HG02973 (cell line): Measurements from ENCODE around the gene MAPKAPK2.

Experiments used
- ATAC-seq: cut with Tn5 transposase; IDR thresholded peaks from one replicate; pipeline ENCODE4 v1.9.1; 2021; ENCODE audit warnings: moderate library complexity; ENCODE audit not compliant: unreplicated experiment

MAPKAPK2 gene

DNA sequence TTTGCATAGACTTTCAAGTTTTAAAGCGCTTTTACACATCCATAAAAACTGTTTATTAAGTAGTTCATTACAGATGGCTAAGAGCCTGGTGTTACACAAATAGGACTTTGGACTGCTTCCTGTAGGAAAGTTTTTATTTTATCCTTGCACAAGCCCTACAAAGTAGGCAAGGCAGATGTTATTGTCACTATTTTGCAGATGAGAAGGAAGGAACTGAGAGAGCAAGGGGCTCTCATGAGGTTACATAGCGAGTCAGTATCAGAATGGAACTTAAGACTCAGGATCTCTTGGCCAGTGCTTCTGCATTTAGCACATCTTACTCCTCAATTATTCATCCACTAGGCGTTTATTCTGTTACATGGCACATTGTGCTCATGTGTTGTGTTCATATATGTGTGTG lies 2.6 kb upstream of the MAPKAPK2 start:
- no peak for ATAC-seq

DNA sequence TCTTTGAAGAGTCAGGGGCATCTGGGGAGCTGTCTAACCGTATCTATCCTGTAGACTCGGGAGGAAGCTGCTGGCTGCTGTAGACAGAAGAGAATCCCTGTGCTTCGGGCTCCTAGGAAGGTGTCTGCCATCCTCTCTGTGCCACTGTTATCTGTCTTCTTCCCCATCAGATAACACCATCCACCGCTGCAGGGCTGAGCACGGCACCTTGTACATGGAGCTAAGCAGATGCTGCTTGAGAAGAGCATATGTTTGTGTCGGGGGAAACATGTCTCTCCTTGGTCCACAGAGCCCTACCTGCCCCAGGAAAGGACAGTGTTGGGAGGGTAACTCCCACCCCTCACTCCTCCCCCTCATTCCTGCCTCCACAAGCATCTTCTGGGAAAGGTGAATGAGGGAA lies 1.4 kb upstream of the MAPKAPK2 start:
- no peak for ATAC-seq

DNA sequence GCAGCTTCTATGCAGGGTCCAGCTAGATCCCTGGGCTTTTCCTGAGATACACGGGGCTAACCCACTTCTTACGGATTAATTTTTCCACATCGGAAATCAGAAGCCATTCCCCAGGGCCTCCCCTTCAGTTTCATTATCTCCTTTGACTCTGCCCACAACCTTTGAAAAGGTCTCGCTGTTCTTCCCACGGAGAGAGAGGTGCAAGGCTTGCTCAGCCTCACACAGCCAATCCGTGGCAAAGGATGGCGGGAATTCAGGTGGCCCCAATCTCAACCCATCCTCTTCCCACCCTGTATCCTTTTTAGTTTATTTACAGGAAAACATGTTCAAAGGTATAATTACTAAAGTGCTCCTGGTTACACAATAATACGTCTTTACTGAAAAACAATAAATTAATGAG lies 702 bp upstream of the MAPKAPK2 start:
- ATAC-seq = no peak

- peak; percentile 19 for ATAC-seq
Measured at GRCh38 chr1:206685334-206685768, 646 bp downstream of the MAPKAPK2 start.

- ATAC-seq = peak; percentile 15
Measured at GRCh38 chr1:206685769-206686477, 1.2 kb downstream of the MAPKAPK2 start.

GRCh38 chr1:206686478-206687249 lies 2.0 kb downstream of the MAPKAPK2 start:
- no peak for ATAC-seq

DNA sequence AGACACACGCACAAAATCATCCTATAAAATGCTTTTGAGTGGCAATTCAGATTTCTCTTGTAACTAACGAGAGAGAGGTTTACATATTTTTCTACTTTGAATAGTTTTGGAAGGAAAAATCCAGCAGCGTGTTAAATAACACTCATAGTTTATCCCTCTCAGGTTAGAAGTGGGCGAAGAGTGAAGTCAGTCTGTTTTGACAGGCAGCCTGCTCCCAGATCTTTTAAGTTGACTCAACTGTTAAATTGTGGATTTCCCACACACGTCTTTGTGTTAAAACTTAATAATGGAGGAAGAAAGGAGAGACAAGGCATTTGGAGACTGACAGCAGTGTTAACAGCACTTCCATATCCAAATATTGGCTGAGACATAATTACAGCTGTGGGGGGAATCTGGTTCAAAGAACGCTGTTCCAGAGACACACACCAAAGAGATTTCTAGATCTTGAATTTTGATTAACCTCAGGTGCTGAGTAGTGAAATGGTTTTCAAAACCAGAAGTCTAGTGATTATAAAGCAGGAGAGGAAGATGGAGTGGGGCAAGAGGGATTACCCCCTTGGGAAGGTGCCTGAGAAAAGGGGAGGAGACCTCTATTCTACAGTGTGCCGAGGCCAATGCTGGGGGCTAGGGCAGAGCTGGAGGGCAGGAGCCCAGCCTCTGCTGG lies 2.7 kb downstream of the MAPKAPK2 start:
- no peak for ATAC-seq

DNA sequence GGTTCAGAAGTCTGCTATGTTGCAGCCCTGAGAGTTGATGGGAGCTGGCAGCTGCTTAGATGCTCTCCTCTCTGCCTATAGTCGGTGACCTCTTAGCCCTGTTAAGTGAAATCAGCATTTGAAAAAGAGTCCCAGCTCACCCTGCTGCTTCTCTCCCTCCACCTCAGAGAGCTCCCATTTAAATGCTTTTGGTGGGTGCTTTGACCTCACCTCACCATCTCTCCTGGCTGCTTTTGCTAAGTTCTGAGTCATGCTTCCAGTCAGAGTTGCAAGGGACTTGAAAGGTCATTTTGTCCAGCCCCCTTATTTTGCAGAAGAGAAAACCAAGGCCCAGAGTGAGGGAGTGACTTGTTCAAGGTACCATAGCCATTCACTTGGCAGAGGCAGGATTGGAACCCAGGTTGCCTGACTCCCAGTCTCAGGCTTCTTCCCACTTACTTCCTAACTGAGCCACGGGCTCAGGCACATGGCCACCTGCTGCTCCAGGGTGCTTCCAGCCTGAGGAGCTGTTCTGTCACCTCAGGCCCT lies 3.3 kb downstream of the MAPKAPK2 start:
- no peak for ATAC-seq

DNA sequence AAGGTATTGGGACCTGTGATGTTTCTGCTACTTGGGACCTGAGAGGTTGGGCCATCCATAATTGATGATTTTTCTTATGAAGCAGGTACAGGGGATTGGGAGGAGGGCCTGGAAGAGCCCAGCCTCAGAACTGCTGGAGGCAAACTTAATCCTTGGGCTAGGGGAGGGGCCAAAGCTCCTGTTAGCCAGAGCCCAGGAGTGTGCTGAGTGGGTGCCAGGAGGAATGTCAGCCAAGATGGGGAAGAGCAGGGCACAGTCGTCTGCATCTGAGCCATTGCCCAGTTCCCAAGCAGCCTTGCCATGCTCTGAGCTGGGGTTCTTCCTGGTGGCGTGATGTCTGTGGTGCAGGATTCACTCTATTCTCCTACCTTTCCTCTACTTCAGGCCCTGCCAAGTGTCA lies 5.8 kb downstream of the MAPKAPK2 start:
- no peak for ATAC-seq

- no peak for ATAC-seq
Measured at GRCh38 chr1:206691604-206692003, 6.9 kb downstream of the MAPKAPK2 start.

GRCh38 chr1:206693029-206693428 lies 8.3 kb downstream of the MAPKAPK2 start:
- ATAC-seq = no peak

DNA sequence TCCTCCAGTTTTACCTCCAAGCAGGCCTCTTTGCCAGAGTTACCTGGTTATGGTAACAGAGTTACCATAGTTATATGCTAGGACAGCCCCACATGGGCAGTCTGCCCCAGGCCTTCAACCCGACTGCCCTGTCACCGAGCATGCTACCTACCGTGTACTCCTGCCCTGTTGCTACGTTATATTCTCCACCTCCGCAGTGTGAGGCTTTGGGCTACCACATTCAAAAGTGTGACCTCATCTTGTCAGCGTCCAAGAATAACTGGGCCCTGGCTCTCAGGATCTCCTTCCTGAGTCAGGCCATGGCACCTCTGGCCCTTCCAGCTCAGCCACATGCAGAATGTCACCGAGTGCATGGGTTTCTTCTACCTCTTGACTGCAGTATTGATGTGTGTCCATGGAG lies 8.9 kb downstream of the MAPKAPK2 start:
- no peak for ATAC-seq

- no peak for ATAC-seq
Measured at GRCh38 chr1:206694171-206695124, 9.7 kb downstream of the MAPKAPK2 start.

GRCh38 chr1:206695733-206696132 lies 11.0 kb downstream of the MAPKAPK2 start:
- ATAC-seq = no peak

GRCh38 chr1:206696812-206697585 lies 12.3 kb downstream of the MAPKAPK2 start:
- no peak for ATAC-seq

GRCh38 chr1:206698011-206698410 lies 13.3 kb downstream of the MAPKAPK2 start:
- ATAC-seq = no peak

DNA sequence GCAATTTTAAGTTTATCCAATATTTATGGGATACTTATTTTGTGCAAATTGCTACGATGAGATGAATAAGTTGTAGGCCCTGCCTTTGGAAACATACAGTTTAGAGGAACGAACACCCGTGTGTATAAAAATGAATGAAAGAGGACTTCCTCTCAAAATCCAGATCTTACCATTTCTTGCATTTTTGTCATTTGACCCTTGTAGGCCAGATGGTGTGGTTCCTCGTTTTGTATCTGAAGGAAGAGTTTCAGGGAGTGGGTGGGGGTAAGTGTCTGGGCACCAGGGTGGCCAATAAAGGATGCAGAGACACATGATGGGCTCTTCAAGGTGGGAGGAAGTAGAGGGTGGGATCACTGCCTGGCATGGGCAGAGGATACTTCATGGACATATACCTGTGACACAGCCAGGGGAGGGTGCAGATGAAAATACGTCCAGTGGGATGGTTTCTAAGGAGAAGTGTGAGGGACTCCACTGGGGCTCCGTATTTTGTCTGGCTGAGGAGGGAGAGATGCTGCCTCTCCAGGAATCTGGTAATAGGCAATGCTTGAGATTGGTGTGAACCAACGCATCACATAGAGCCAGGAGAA lies 14.4 kb downstream of the MAPKAPK2 start:
- ATAC-seq = no peak

- no peak for ATAC-seq
Measured at GRCh38 chr1:206699626-206700025, 14.9 kb downstream of the MAPKAPK2 start.

- no peak for ATAC-seq
Measured at GRCh38 chr1:206700445-206701036, 15.8 kb downstream of the MAPKAPK2 start.
